Astrocyte of the cerebellum (primary cell): ENCODE results near the gene RBM25.
A peak's percentile ranks its signal among the peaks of the same experiment; 100 is the strongest.

Experiments
- DNase-seq: peaks from one replicate; pipeline ENCODE4 v3.0.0-alpha.2; 2011; ENCODE audit warnings: low read depth
- H3K4me3 ChIP-seq: 2 replicates; pipeline ENCODE4 v1.5.1; 2011; ENCODE audit warnings: mild to moderate bottlenecking, low read depth, low read length, moderate library complexity
- CTCF ChIP-seq: IDR thresholded peaks from 2 replicates; pipeline ENCODE4 v1.5.1; 2012; ENCODE audit warnings: low read length, low read depth, moderate library complexity, mild to moderate bottlenecking; ENCODE audit errors: missing control alignments
- in situ Hi-C: cut with HindIII; loops from 2 replicates; pipeline ENCODE4 v1.10.0; 2017; ENCODE audit warnings: low sequenced_read_pairs

The RBM25 gene

GRCh38 chr14:73055251-73055650, 3.1 kb upstream of the RBM25 start:
- TF ChIP-seq CTCF: no peak
- in situ Hi-C loops: no loop called here
- no peak for DNase-seq
- no peak overlapping the region for H3K4me3 ChIP-seq

- TF ChIP-seq CTCF: no peak
- in situ Hi-C loops: no loop called here
- no peak for DNase-seq
- H3K4me3 ChIP-seq: peak overlapping the region; percentile 96
Measured at GRCh38 chr14:73057944-73058223, 450 bp upstream of the RBM25 start.

- no peak for DNase-seq
- no peak for TF ChIP-seq CTCF
- in situ Hi-C loops: no loop called here
- H3K4me3 ChIP-seq: peak overlapping the region; percentile 96
Measured at GRCh38 chr14:73058922-73059673, 764 bp downstream of the RBM25 start.

- in situ Hi-C loops: no loop called here
- no peak overlapping the region for H3K4me3 ChIP-seq
Measured at GRCh38 chr14:73069585-73069984, 11.3 kb downstream of the RBM25 start.

GRCh38 chr14:73091044-73091443, 32.7 kb downstream of the RBM25 start:
- H3K4me3 ChIP-seq: no peak overlapping the region
- in situ Hi-C loops: no loop called here
- no peak for TF ChIP-seq CTCF
- DNase-seq: no peak

More at GRCh38 chr14:73069585-73069984, 11.3 kb downstream of the RBM25 start:
- DNase-seq: no peak
- no peak for TF ChIP-seq CTCF

- no peak for DNase-seq
- in situ Hi-C loops: no loop called here
- TF ChIP-seq CTCF: no peak
Measured at GRCh38 chr14:73097421-73097820, 39.1 kb downstream of the RBM25 start.

More at GRCh38 chr14:73097421-73097820, 39.1 kb downstream of the RBM25 start:
- H3K4me3 ChIP-seq: no peak overlapping the region
